Activated effector memory CD4-positive, alpha-beta T cell treated with anti-CD3 and anti-CD28 coated beads, Interleukin-2, amount 50 U/mL, for 16 hours (primary cell): ENCODE data around the gene LRRN2.
"Not testable (repeated sequence)": the region's sequence is repeated elsewhere in the genome, so short reads cannot be mapped to it uniquely, and the experiment has no call there.

Source experiments
- DNase-seq: peaks from one replicate; pipeline ENCODE4 v3.0.0-alpha.2; 2020

Gene LRRN2

DNA sequence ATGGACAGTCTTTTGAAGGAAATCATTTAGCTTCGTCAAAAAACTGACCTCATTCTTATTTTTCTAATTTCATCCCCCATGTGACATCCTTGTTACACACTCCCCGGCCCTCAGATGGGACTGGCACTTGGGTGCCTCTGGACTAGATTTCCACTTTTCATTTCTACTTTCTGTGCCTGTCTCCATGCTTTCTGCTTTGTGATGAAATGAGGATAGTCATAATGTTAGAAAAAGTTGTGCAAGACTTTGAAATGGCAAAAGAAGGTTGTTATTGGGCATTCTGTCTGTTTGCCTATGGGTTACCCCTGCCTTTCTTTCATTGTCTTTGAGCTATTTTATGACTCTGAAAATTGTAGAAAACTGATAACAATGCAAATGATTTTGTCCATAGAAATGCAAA, 114.4 kb downstream of the LRRN2 start:
- DNase-seq = no peak

DNA sequence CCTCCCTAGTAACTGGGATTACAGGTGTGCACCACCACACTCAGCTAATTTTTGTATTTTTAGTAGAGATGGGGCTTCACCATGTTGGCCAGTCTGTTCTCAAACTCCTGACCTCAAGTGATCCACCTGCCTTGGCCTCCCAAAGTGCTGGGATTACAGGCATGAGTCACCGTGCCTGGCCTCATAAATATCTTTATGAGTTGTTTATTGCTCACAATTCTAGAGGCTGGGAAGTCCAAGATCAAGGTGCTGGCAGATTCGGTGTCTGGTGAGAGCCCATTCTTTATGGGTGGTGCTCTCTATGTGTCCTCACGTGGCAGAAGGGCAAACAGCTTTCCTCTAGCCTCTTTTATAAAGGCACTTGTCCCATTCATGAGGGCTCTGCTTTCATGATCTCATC, 115.5 kb downstream of the LRRN2 start:
- DNase-seq = not testable (repeated sequence)

DNA sequence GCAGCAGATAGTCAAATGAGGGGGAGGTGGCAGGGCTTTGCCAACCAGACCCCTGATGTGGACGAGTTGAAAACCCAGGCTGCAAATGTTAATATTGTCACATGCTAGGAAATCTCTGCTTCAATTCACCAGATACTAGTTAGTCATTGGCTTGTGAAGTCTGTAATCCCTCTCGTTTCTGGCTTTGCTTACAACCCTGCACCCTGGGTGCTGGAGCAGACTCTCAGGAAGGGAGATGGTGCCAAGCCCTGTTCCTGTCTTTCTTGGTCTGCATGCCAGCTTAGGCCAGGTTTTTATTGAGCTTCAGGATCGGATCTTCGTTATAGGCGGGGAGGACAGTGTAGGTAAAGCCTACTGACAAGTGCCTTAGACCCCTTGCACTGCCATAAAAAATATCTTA, 116.1 kb downstream of the LRRN2 start:
- no peak for DNase-seq

DNA sequence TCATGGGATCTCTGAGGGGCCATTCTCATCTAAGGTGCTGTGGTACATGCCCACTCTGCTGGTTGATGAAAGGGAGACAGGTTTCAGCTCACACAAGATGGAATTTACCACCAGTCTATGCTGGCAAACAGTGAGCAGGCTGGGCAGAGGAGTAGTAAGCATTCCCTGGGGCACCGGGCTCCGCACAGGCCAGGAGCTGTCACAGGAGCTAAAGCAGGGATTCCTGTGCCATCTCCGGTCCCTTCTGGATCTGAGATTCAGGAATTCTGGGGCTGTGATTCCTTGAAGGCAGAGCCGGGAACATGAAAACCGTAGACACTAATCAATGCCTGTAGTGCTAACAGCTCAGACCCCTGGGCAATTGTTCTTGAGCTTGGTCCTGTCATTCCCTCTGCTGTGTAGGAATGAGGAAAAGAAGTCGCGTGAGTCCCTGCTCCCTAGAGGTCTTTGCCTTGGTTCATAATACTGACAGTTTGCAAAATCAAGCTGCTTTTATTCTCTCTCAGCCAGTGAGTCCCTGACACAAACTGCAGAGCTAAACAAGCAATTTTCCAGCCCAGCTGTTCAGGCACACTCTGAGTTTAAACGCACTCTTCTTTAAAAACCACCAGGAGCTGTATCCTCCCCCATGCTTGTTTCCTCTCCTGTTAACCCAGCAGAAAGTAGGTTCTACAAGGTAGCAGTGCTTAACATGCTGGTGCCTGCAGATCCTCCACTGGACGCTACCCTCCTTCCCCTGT, 116.8 kb downstream of the LRRN2 start:
- DNase-seq = no peak
